CD8-positive, alpha-beta memory T cell (primary cell): ENCODE results near the gene HCRTR1. TPM values are rescaled to one million over a fixed set of nuclear protein-coding genes. Genes with fewer than 3 reads are reported as not detected.

Experiments
- CTCF ChIA-PET: fragments of 350-600 bp; sonication (Branson Sonifier 250); formaldehyde crosslinking; loops from one replicate; lab custom pipeline; 2021; ENCODE audit warnings: antibody characterized with exemption; lab: Charles Lee
- POLR2A ChIA-PET: fragments of 350-600 bp; sonication (Branson Sonifier 250); formaldehyde crosslinking; loops from one replicate; lab custom pipeline; 2021; ENCODE audit warnings: antibody characterized with exemption; lab: Charles Lee
- DNase-seq, 5 donors: peaks; one replicate each; pipeline versions ENCODE4 v3.0.0 to v3.0.0-alpha.2; 2020 to 2022; ENCODE audit warnings: mixed read lengths in 1 of 5
- H3K27ac ChIP-seq: one replicate; pipeline ENCODE4 v1.7.0; 2013; ENCODE audit warnings: low read depth, mild to moderate bottlenecking, low read length, moderate library complexity
- H3K27me3 ChIP-seq: 2 replicates; pipeline ENCODE4 v1.7.0; 2013; ENCODE audit warnings: low read length, mild to moderate bottlenecking; ENCODE audit not compliant: insufficient read depth, poor library complexity, severe bottlenecking
- H3K36me3 ChIP-seq: 2 replicates; pipeline ENCODE4 v1.7.0; 2013; ENCODE audit warnings: mild to moderate bottlenecking, low read length, moderate library complexity; ENCODE audit not compliant: insufficient read depth
- H3K4me1 ChIP-seq: 2 replicates; pipeline ENCODE4 v1.7.0; 2013; ENCODE audit warnings: mild to moderate bottlenecking, low read length, moderate library complexity; ENCODE audit not compliant: insufficient read depth
- H3K4me3 ChIP-seq: 2 replicates; pipeline ENCODE4 v1.7.0; 2013; ENCODE audit warnings: mild to moderate bottlenecking, low read length
- H3K9me3 ChIP-seq: 2 replicates; pipeline ENCODE4 v1.7.0; 2013; ENCODE audit warnings: mild to moderate bottlenecking, low read length
- H3K27ac Mint-ChIP-seq, 8 donors: one replicate each; pipeline ENCODE4 v1.8.0; 2020 to 2021; ENCODE audit warnings: mixed read lengths in 8 of 8, mild to moderate bottlenecking in 6 of 8, inconsistent platforms in 3 of 8, moderate library complexity in 3 of 8
- H3K27me3 Mint-ChIP-seq, 2 donors: one replicate each; pipeline ENCODE4 v1.8.0; 2020 to 2021; ENCODE audit warnings: mixed read lengths in 2 of 2, mild to moderate bottlenecking in 1 of 2, moderate library complexity in 1 of 2
- H3K36me3 Mint-ChIP-seq, 3 donors: one replicate each; pipeline ENCODE4 v1.8.0; 2020 to 2021; ENCODE audit warnings: mixed read lengths in 3 of 3, inconsistent platforms in 1 of 3, mild to moderate bottlenecking in 1 of 3
- H3K4me1 Mint-ChIP-seq, 3 donors: one replicate each; pipeline ENCODE4 v1.8.0; 2020 to 2021; ENCODE audit warnings: mixed read lengths in 3 of 3, inconsistent platforms in 1 of 3, mild to moderate bottlenecking in 1 of 3
- H3K4me3 Mint-ChIP-seq, 7 donors: one replicate each; pipeline ENCODE4 v1.8.0; 2020 to 2021; ENCODE audit warnings: mixed read lengths in 7 of 7, mild to moderate bottlenecking in 6 of 7, moderate library complexity in 4 of 7, inconsistent platforms in 2 of 7
- H3K9me3 Mint-ChIP-seq, 5 donors: one replicate each; pipeline ENCODE4 v1.8.0; 2020 to 2022; ENCODE audit warnings: mixed read lengths in 5 of 5, mild to moderate bottlenecking in 3 of 5, moderate library complexity in 2 of 5, inconsistent platforms in 1 of 5
- polyA plus RNA-seq: library from polyadenylated mRNA; unstranded; fragments of 300-500 nt; fragmentation: Illumina TruSeq; gene quantifications from one replicate; pipeline ENCODE4 v1.2.3, GENCODE V29; 2021
- total RNA-seq, 2 experiments: library from RNA; stranded (reverse); gene quantifications; one replicate each; pipeline ENCODE4 v1.2.3, GENCODE V29; 2021

Gene HCRTR1
- total and polyA plus RNA-seq, 3 experiments from 2014 or later, result not detected

GRCh38 chr1:31655756-31656155 is 38.3 kb downstream of the HCRTR1 start:
- no peaks in the 10 kb centered on the region for H3K27me3 ChIP-seq
- no peak overlapping the region for H3K4me3 ChIP-seq
- H3K36me3 ChIP-seq, result no peaks in the 10 kb centered on the region
- Mint-ChIP-seq H3K27me3 (peaks cover 0 to 7% of the 10 kb centered on the region in 2 donors), H3K4me1 (no peaks in the 10 kb centered on the region), H3K9me3 (no peaks in the 10 kb centered on the region), H3K36me3 (no peaks in the 10 kb centered on the region), H3K27ac (peak overlapping the region in 1 of 8 donors; percentile 58), H3K4me3 (no peak overlapping the region)
- no peak for DNase-seq
- H3K27ac ChIP-seq, result no peak overlapping the region
- ChIA-PET CTCF (no interaction called here), POLR2A (no interaction called here)
- no peaks in the 10 kb centered on the region for H3K9me3 ChIP-seq
- H3K4me1 ChIP-seq, result no peaks in the 10 kb centered on the region

- H3K27ac Mint-ChIP-seq, result no peak overlapping the region
- H3K4me3 ChIP-seq, result no peak overlapping the region
- CTCF ChIA-PET, result interaction anchor here (0.5 kb wide), 1 partner anchor 1052 kb away, joined by 3 read pairs; no protein-coding TSS in a partner anchor
Observed at GRCh38 chr1:31657020-31657804, 39.7 kb downstream of the HCRTR1 start.

GRCh38 chr1:31657972-31658510 is 40.6 kb downstream of the HCRTR1 start:
- Histone ChIP-seq H3K27me3 (no peaks in the 10 kb centered on the region), H3K4me1 (no peaks in the 10 kb centered on the region), H3K36me3 (no peaks in the 10 kb centered on the region), H3K9me3 (no peaks in the 10 kb centered on the region), H3K27ac (no peak overlapping the region), H3K4me3 (no peak overlapping the region)
- POLR2A ChIA-PET, result no interaction called here
- no peak for DNase-seq
- peaks cover 0 to 8% of the 10 kb centered on the region in 2 donors for H3K27me3 Mint-ChIP-seq
- H3K27ac Mint-ChIP-seq, result no peak overlapping the region
- H3K9me3 Mint-ChIP-seq, result no peaks in the 10 kb centered on the region
- no peak overlapping the region for H3K4me3 Mint-ChIP-seq
- CTCF ChIA-PET, result interaction anchor here (8.4 kb wide), 1 partner anchor 131 kb away, joined by 89 read pairs; no protein-coding TSS in a partner anchor
- no peaks in the 10 kb centered on the region for H3K36me3 Mint-ChIP-seq
- H3K4me1 Mint-ChIP-seq, result no peaks in the 10 kb centered on the region

More at GRCh38 chr1:31657020-31657804, 39.7 kb downstream of the HCRTR1 start:
- POLR2A ChIA-PET, result no interaction called here
- Histone ChIP-seq H3K36me3 (no peaks in the 10 kb centered on the region), H3K27me3 (no peaks in the 10 kb centered on the region), H3K9me3 (no peaks in the 10 kb centered on the region), H3K4me1 (no peaks in the 10 kb centered on the region), H3K27ac (no peak overlapping the region)
- no peaks in the 10 kb centered on the region for H3K4me1 Mint-ChIP-seq
- no peaks in the 10 kb centered on the region for H3K9me3 Mint-ChIP-seq
- peaks cover 0 to 7% of the 10 kb centered on the region in 2 donors for H3K27me3 Mint-ChIP-seq
- no peak overlapping the region for H3K4me3 Mint-ChIP-seq
- no peak for DNase-seq
- no peaks in the 10 kb centered on the region for H3K36me3 Mint-ChIP-seq

GRCh38 chr1:31658721-31659120 is 41.2 kb downstream of the HCRTR1 start:
- Histone ChIP-seq H3K4me3 (no peak overlapping the region), H3K9me3 (no peaks in the 10 kb centered on the region), H3K27ac (no peak overlapping the region), H3K27me3 (no peaks in the 10 kb centered on the region), H3K4me1 (no peaks in the 10 kb centered on the region), H3K36me3 (no peaks in the 10 kb centered on the region)
- POLR2A ChIA-PET, result no interaction called here
- no peaks in the 10 kb centered on the region for H3K36me3 Mint-ChIP-seq
- no peak overlapping the region for H3K27ac Mint-ChIP-seq
- H3K27me3 Mint-ChIP-seq, result peaks cover 0 to 10% of the 10 kb centered on the region in 2 donors
- DNase-seq, result no peak
- no peaks in the 10 kb centered on the region for H3K9me3 Mint-ChIP-seq
- H3K4me1 Mint-ChIP-seq, result no peaks in the 10 kb centered on the region
- no peak overlapping the region for H3K4me3 Mint-ChIP-seq
- CTCF ChIA-PET, result interaction anchor here (8.4 kb wide), 1 partner anchor 130 kb away, joined by 89 read pairs; no protein-coding TSS in a partner anchor

GRCh38 chr1:31659889-31660288 is 42.4 kb downstream of the HCRTR1 start:
- H3K36me3 Mint-ChIP-seq, result no peaks in the 10 kb centered on the region
- no peaks in the 10 kb centered on the region for H3K27me3 ChIP-seq

GRCh38 chr1:31660871-31661455 is 43.5 kb downstream of the HCRTR1 start:
- Mint-ChIP-seq H3K27ac (no peak overlapping the region), H3K4me3 (no peak overlapping the region), H3K9me3 (no peaks in the 10 kb centered on the region), H3K36me3 (no peaks in the 10 kb centered on the region), H3K4me1 (no peaks in the 10 kb centered on the region), H3K27me3 (peaks cover 0 to 6% of the 10 kb centered on the region in 2 donors)
- ChIA-PET POLR2A (no interaction called here), CTCF (interaction anchor here (8.4 kb wide), 1 partner anchor 128 kb away, joined by 89 read pairs; no protein-coding TSS in a partner anchor)
- Histone ChIP-seq H3K36me3 (no peaks in the 10 kb centered on the region), H3K27me3 (no peaks in the 10 kb centered on the region), H3K27ac (no peak overlapping the region), H3K9me3 (no peaks in the 10 kb centered on the region), H3K4me1 (no peaks in the 10 kb centered on the region), H3K4me3 (no peak overlapping the region)
- no peak for DNase-seq

More at GRCh38 chr1:31659889-31660288, 42.4 kb downstream of the HCRTR1 start:
- H3K9me3 ChIP-seq, result no peaks in the 10 kb centered on the region
- no peaks in the 10 kb centered on the region for H3K36me3 ChIP-seq
- POLR2A ChIA-PET, result no interaction called here
- H3K27me3 Mint-ChIP-seq, result peaks cover 0 to 10% of the 10 kb centered on the region in 2 donors
- H3K4me1 ChIP-seq, result no peaks in the 10 kb centered on the region
- CTCF ChIA-PET, result interaction anchor here (8.4 kb wide), 1 partner anchor 129 kb away, joined by 89 read pairs; no protein-coding TSS in a partner anchor
- no peaks in the 10 kb centered on the region for H3K9me3 Mint-ChIP-seq
- no peak overlapping the region for H3K4me3 Mint-ChIP-seq
- DNase-seq, result no peak
- H3K4me1 Mint-ChIP-seq, result no peaks in the 10 kb centered on the region
- H3K27ac Mint-ChIP-seq, result peak overlapping the region in 2 of 8 donors; percentile 52 to 82
- no peak overlapping the region for H3K4me3 ChIP-seq
- no peak overlapping the region for H3K27ac ChIP-seq

GRCh38 chr1:31661856-31662255 is 44.4 kb downstream of the HCRTR1 start:
- H3K27me3 Mint-ChIP-seq, result peaks cover 0 to 6% of the 10 kb centered on the region in 2 donors
- Histone ChIP-seq H3K27ac (no peak overlapping the region), H3K4me3 (no peak overlapping the region), H3K4me1 (no peaks in the 10 kb centered on the region), H3K9me3 (no peaks in the 10 kb centered on the region), H3K36me3 (no peaks in the 10 kb centered on the region), H3K27me3 (no peaks in the 10 kb centered on the region)
- no peaks in the 10 kb centered on the region for H3K36me3 Mint-ChIP-seq
- no peaks in the 10 kb centered on the region for H3K4me1 Mint-ChIP-seq
- no peak for DNase-seq
- H3K9me3 Mint-ChIP-seq, result no peaks in the 10 kb centered on the region
- no peak overlapping the region for H3K27ac Mint-ChIP-seq
- ChIA-PET CTCF (interaction anchor here (8.4 kb wide), 1 partner anchor 127 kb away, joined by 89 read pairs; no protein-coding TSS in a partner anchor), POLR2A (no interaction called here)
- H3K4me3 Mint-ChIP-seq, result no peak overlapping the region

- Mint-ChIP-seq H3K36me3 (no peaks in the 10 kb centered on the region), H3K9me3 (no peaks in the 10 kb centered on the region), H3K4me1 (no peaks in the 10 kb centered on the region), H3K27me3 (peaks cover 0 to 6% of the 10 kb centered on the region in 2 donors), H3K4me3 (no peak overlapping the region), H3K27ac (no peak overlapping the region)
- no peak overlapping the region for H3K27ac ChIP-seq
- ChIA-PET CTCF (interaction anchor here (1.1 to 8.4 kb wide), 4 partner anchors 43 to 399 kb away, joined by 3 to 89 read pairs (median 4); no protein-coding TSS in a partner anchor), POLR2A (no interaction called here)
- no peak for DNase-seq
- no peaks in the 10 kb centered on the region for H3K4me1 ChIP-seq
- no peaks in the 10 kb centered on the region for H3K9me3 ChIP-seq
- H3K4me3 ChIP-seq, result no peak overlapping the region
- no peaks in the 10 kb centered on the region for H3K27me3 ChIP-seq
- H3K36me3 ChIP-seq, result no peaks in the 10 kb centered on the region
Observed at GRCh38 chr1:31662463-31662862, 45.0 kb downstream of the HCRTR1 start.
